ENCODE results near the gene ARHGAP40.

Gene ARHGAP40

GRCh38 chr20:38629979-38630378 lies 28.4 kb downstream of the ARHGAP40 start:
- no peak overlapping the region for H4K91ac ChIP-seq (ENCODE audit: low read length)

GRCh38 chr20:38630727-38631126 lies 29.1 kb downstream of the ARHGAP40 start:
- peaks cover 0 to 8% of the 10 kb centered on the region in 2 experiments for H3K36me3 ChIP-seq (ENCODE audit: control insufficient read depth in 1 of 2, insufficient read depth in 2 of 2, low read depth in 1 of 2, low read length in 2 of 2)
- H2BK120ac ChIP-seq (ENCODE audit: low read depth, low read length) = no peak overlapping the region
- no peaks in the 10 kb centered on the region for H3K9me3 ChIP-seq (ENCODE audit: control insufficient read depth, low read length)
- no peak overlapping the region for H3K18ac ChIP-seq (ENCODE audit: low read depth in 1 of 2, low read length in 2 of 2)
- no peak overlapping the region for H2BK12ac ChIP-seq (ENCODE audit: low read length in 2 of 2)
- DNase-seq = no peak
- no peak overlapping the region for H3K4me3 ChIP-seq (ENCODE audit: insufficient read depth in 1 of 2, low read depth in 1 of 2, low read length in 2 of 2)
- no peak overlapping the region for H2AFZ ChIP-seq (ENCODE audit: low read depth, low read length)
- H3K4me2 ChIP-seq (ENCODE audit: low read length, poor library complexity, severe bottlenecking) = no peak overlapping the region
- no peak overlapping the region for H3K4ac ChIP-seq (ENCODE audit: low read depth in 1 of 2, low read length in 2 of 2)
- no peak overlapping the region for H2AK5ac ChIP-seq (ENCODE audit: low read length, severe bottlenecking)
- H2BK15ac ChIP-seq (ENCODE audit: low read depth, poor library complexity, severe bottlenecking) = no peak overlapping the region
- peaks cover 6% of the 10 kb centered on the region for H3K4me1 ChIP-seq (ENCODE audit: control insufficient read depth, insufficient read depth, low read depth, low read length)
- no peak overlapping the region for H4K8ac ChIP-seq (ENCODE audit: low read length)
- no peak overlapping the region for H3K27ac ChIP-seq (ENCODE audit: low read length, poor library complexity, severe bottlenecking)
- H3K23ac ChIP-seq (ENCODE audit: low read length in 2 of 2) = no peak overlapping the region
- 94% methylated on average over 3 of the region's 6 CpGs for WGBS
- no peak overlapping the region for H2BK5ac ChIP-seq (ENCODE audit: low read depth, low read length, poor library complexity, severe bottlenecking)
- peaks cover 0 to 26% of the 10 kb centered on the region in 2 experiments for H3K27me3 ChIP-seq (ENCODE audit: control insufficient read depth in 1 of 2, insufficient read depth in 1 of 2, low read length in 2 of 2)
- H4K91ac ChIP-seq (ENCODE audit: low read length) = no peak overlapping the region
- H3K14ac ChIP-seq (ENCODE audit: low read length in 2 of 2) = no peak overlapping the region
- no peaks in the 10 kb centered on the region for H3K79me1 ChIP-seq (replicated peaks; ENCODE audit: low read length, poor library complexity, severe bottlenecking)
- no peak overlapping the region for H3K9ac ChIP-seq (ENCODE audit: low read length)

More at GRCh38 chr20:38629979-38630378, 28.4 kb downstream of the ARHGAP40 start:
- no peak for DNase-seq
- Histone ChIP-seq H2AFZ (ENCODE audit: low read depth, low read length) (no peak overlapping the region), H3K27ac (ENCODE audit: low read length, poor library complexity, severe bottlenecking) (no peak overlapping the region), H2BK5ac (ENCODE audit: low read depth, low read length, poor library complexity, severe bottlenecking) (no peak overlapping the region), H3K4ac (ENCODE audit: low read depth in 1 of 2, low read length in 2 of 2) (no peak overlapping the region), H2BK12ac (ENCODE audit: low read length in 2 of 2) (no peak overlapping the region), H3K27me3 (ENCODE audit: control insufficient read depth in 1 of 2, insufficient read depth in 1 of 2, low read length in 2 of 2) (peaks cover 0 to 26% of the 10 kb centered on the region in 2 experiments), H3K4me1 (ENCODE audit: control insufficient read depth, insufficient read depth, low read depth, low read length) (peaks cover 6% of the 10 kb centered on the region), H2AK5ac (ENCODE audit: low read length, severe bottlenecking) (no peak overlapping the region), H3K9ac (ENCODE audit: low read length) (no peak overlapping the region), H3K79me1 (replicated peaks; ENCODE audit: low read length, poor library complexity, severe bottlenecking) (no peaks in the 10 kb centered on the region), H3K36me3 (ENCODE audit: control insufficient read depth in 1 of 2, insufficient read depth in 2 of 2, low read depth in 1 of 2, low read length in 2 of 2) (peaks cover 0 to 8% of the 10 kb centered on the region in 2 experiments), H2BK120ac (ENCODE audit: low read depth, low read length) (no peak overlapping the region), H3K23ac (ENCODE audit: low read length in 2 of 2) (no peak overlapping the region), H3K4me3 (ENCODE audit: insufficient read depth in 1 of 2, low read depth in 1 of 2, low read length in 2 of 2) (no peak overlapping the region), H3K4me2 (ENCODE audit: low read length, poor library complexity, severe bottlenecking) (no peak overlapping the region), H2BK15ac (ENCODE audit: low read depth, poor library complexity, severe bottlenecking) (no peak overlapping the region), H3K9me3 (ENCODE audit: control insufficient read depth, low read length) (no peaks in the 10 kb centered on the region), H3K14ac (ENCODE audit: low read length in 2 of 2) (no peak overlapping the region), H4K8ac (ENCODE audit: low read length) (no peak overlapping the region), H3K18ac (ENCODE audit: low read depth in 1 of 2, low read length in 2 of 2) (no peak overlapping the region)
- WGBS = 76% methylated on average over 1 of the region's 1 CpG

GRCh38 chr20:38631155-38632022 lies 29.8 kb downstream of the ARHGAP40 start:
- Histone ChIP-seq H3K23ac (ENCODE audit: low read length in 2 of 2) (no peak overlapping the region), H2BK120ac (ENCODE audit: low read depth, low read length) (no peak overlapping the region), H3K27ac (ENCODE audit: low read length, poor library complexity, severe bottlenecking) (no peak overlapping the region), H3K18ac (ENCODE audit: low read depth in 1 of 2, low read length in 2 of 2) (no peak overlapping the region), H3K9me3 (ENCODE audit: control insufficient read depth, low read length) (no peaks in the 10 kb centered on the region), H3K79me1 (replicated peaks; ENCODE audit: low read length, poor library complexity, severe bottlenecking) (no peaks in the 10 kb centered on the region), H3K27me3 (ENCODE audit: control insufficient read depth in 1 of 2, insufficient read depth in 1 of 2, low read length in 2 of 2) (peaks cover 0 to 23% of the 10 kb centered on the region in 2 experiments), H2BK5ac (ENCODE audit: low read depth, low read length, poor library complexity, severe bottlenecking) (no peak overlapping the region), H2AFZ (ENCODE audit: low read depth, low read length) (no peak overlapping the region), H3K9ac (ENCODE audit: low read length) (no peak overlapping the region), H3K4ac (ENCODE audit: low read depth in 1 of 2, low read length in 2 of 2) (no peak overlapping the region), H3K36me3 (ENCODE audit: control insufficient read depth in 1 of 2, insufficient read depth in 2 of 2, low read depth in 1 of 2, low read length in 2 of 2) (peaks cover 0 to 8% of the 10 kb centered on the region in 2 experiments), H3K4me1 (ENCODE audit: control insufficient read depth, insufficient read depth, low read depth, low read length) (peaks cover 6% of the 10 kb centered on the region), H3K4me2 (ENCODE audit: low read length, poor library complexity, severe bottlenecking) (no peak overlapping the region), H4K8ac (ENCODE audit: low read length) (no peak overlapping the region), H4K91ac (ENCODE audit: low read length) (no peak overlapping the region), H3K14ac (ENCODE audit: low read length in 2 of 2) (no peak overlapping the region), H2BK12ac (ENCODE audit: low read length in 2 of 2) (no peak overlapping the region), H2BK15ac (ENCODE audit: low read depth, poor library complexity, severe bottlenecking) (no peak overlapping the region), H3K4me3 (ENCODE audit: insufficient read depth in 1 of 2, low read depth in 1 of 2, low read length in 2 of 2) (no peak overlapping the region), H2AK5ac (ENCODE audit: low read length, severe bottlenecking) (no peak overlapping the region)
- DNase-seq = no peak
- 67% methylated on average over 4 of the region's 5 CpGs for WGBS

GRCh38 chr20:38633577-38634093 lies 32.0 kb downstream of the ARHGAP40 start:
- Histone ChIP-seq H3K27me3 (ENCODE audit: control insufficient read depth in 1 of 2, insufficient read depth in 1 of 2, low read length in 2 of 2) (peaks cover 0 to 26% of the 10 kb centered on the region in 2 experiments), H4K8ac (ENCODE audit: low read length) (no peak overlapping the region), H2BK5ac (ENCODE audit: low read depth, low read length, poor library complexity, severe bottlenecking) (no peak overlapping the region), H3K4me2 (ENCODE audit: low read length, poor library complexity, severe bottlenecking) (no peak overlapping the region), H3K18ac (ENCODE audit: low read depth in 1 of 2, low read length in 2 of 2) (no peak overlapping the region), H4K91ac (ENCODE audit: low read length) (no peak overlapping the region), H2AK5ac (ENCODE audit: low read length, severe bottlenecking) (no peak overlapping the region), H2BK12ac (ENCODE audit: low read length in 2 of 2) (no peak overlapping the region), H3K9me3 (ENCODE audit: control insufficient read depth, low read length) (no peaks in the 10 kb centered on the region), H3K4ac (ENCODE audit: low read depth in 1 of 2, low read length in 2 of 2) (no peak overlapping the region), H3K9ac (ENCODE audit: low read length) (no peak overlapping the region), H2AFZ (ENCODE audit: low read depth, low read length) (no peak overlapping the region), H2BK120ac (ENCODE audit: low read depth, low read length) (no peak overlapping the region), H2BK15ac (ENCODE audit: low read depth, poor library complexity, severe bottlenecking) (no peak overlapping the region), H3K79me1 (replicated peaks; ENCODE audit: low read length, poor library complexity, severe bottlenecking) (no peaks in the 10 kb centered on the region), H3K4me1 (ENCODE audit: control insufficient read depth, insufficient read depth, low read depth, low read length) (peaks cover 4% of the 10 kb centered on the region), H3K27ac (ENCODE audit: low read length, poor library complexity, severe bottlenecking) (no peak overlapping the region), H3K4me3 (ENCODE audit: insufficient read depth in 1 of 2, low read depth in 1 of 2, low read length in 2 of 2) (no peak overlapping the region), H3K36me3 (ENCODE audit: control insufficient read depth in 1 of 2, insufficient read depth in 2 of 2, low read depth in 1 of 2, low read length in 2 of 2) (peaks cover 0 to under 1% of the 10 kb centered on the region in 2 experiments), H3K23ac (ENCODE audit: low read length in 2 of 2) (no peak overlapping the region), H3K14ac (ENCODE audit: low read length in 2 of 2) (no peak overlapping the region)
- peak; percentile 47 for DNase-seq
- WGBS = 38% methylated on average over 13 of the region's 13 CpGs
